ENCODE data around the gene SYT9. TPM values are rescaled to one million over a fixed set of nuclear protein-coding genes. Genes with fewer than 3 reads are reported as not detected.

SYT9 gene
- total and polyA plus RNA-seq, 3 donors from 2014 or later = 2.7 to 4.1 (median 3.1) TPM

DNA sequence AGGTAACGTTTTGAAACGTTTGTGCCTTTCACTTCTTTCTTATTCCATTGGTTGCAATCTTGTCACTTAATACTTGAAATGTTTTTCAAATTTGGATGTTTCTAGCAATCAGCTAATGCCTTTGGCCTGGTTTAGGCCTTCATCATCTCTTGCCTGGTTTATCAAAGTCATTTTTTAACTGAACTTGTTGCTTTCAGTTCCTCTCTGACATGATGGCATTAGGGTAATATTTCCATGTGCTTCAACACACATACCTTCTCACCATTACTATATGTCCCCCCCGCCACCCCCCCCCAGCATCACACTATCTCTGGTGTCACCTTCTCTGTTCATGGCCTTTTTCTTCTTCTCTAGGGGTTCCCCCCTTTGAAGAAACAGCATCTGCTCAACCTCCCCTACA is 1.5 kb upstream of the SYT9 start:
- intact Hi-C loops (cut with DNase I; ENCODE audit: low total_unique reads) = no loop called here
- no peak for TF ChIP-seq POLR2A (IDR thresholded peaks at IDR 0.05)
- TF ChIP-seq, protein P1, sequence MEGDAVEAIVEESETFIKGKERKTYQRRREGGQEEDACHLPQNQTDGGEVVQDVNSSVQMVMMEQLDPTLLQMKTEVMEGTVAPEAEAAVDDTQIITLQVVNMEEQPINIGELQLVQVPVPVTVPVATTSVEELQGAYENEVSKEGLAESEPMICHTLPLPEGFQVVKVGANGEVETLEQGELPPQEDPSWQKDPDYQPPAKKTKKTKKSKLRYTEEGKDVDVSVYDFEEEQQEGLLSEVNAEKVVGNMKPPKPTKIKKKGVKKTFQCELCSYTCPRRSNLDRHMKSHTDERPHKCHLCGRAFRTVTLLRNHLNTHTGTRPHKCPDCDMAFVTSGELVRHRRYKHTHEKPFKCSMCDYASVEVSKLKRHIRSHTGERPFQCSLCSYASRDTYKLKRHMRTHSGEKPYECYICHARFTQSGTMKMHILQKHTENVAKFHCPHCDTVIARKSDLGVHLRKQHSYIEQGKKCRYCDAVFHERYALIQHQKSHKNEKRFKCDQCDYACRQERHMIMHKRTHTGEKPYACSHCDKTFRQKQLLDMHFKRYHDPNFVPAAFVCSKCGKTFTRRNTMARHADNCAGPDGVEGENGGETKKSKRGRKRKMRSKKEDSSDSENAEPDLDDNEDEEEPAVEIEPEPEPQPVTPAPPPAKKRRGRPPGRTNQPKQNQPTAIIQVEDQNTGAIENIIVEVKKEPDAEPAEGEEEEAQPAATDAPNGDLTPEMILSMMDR (IDR thresholded peaks at IDR 0.05) = no peak
- Histone ChIP-seq H3K27ac (no peak overlapping the region), H3K4me1 (no peaks in the 10 kb centered on the region), H3K9me3 (no peaks in the 10 kb centered on the region), H3K4me3 (no peak overlapping the region), H3K36me3 (ENCODE audit: low read depth, missing control alignments) (no peaks in the 10 kb centered on the region), H3K27me3 (no peaks in the 10 kb centered on the region)
- WGBS, 2 donors = 74 to 80% methylated on average over 3 of the region's 3 CpGs
- no peak for DNase-seq

DNA sequence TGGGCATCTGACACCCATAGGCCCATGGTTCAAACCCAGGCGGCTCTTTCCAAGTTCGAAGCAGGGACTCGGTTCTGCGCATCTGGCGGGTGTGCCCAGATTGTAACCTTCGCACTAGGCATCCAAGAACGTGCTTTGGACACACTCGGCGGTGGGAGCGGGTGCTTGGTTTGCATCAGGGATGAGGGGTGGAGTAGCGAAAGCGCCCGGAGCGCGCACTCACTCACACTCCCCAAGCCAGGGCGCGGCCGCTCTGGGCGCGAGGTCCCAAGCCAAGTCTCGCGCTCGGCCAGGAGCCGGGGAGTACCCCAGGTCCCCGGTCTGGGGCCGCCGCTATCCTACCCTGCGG is 243 bp upstream of the SYT9 start:
- intact Hi-C loops (cut with DNase I; ENCODE audit: low total_unique reads) = no loop called here
- Histone ChIP-seq H3K4me1 (no peaks in the 10 kb centered on the region), H3K9me3 (no peaks in the 10 kb centered on the region), H3K36me3 (ENCODE audit: low read depth, missing control alignments) (no peaks in the 10 kb centered on the region), H3K27ac (peak overlapping the region in 1 of 2 donors; percentile 24), H3K4me3 (peak overlapping the region; percentile 52 to 62), H3K27me3 (no peaks in the 10 kb centered on the region)
- TF ChIP-seq POLR2A (IDR thresholded peaks at IDR 0.05) = no peak
- TF ChIP-seq, protein P1 (IDR thresholded peaks at IDR 0.05) = no peak
- 6% methylated on average over 17 of the region's 28 CpGs; no CpG with 5 or more reads in 1 of the 2 donors for WGBS, 2 donors
- no peak for DNase-seq

DNA sequence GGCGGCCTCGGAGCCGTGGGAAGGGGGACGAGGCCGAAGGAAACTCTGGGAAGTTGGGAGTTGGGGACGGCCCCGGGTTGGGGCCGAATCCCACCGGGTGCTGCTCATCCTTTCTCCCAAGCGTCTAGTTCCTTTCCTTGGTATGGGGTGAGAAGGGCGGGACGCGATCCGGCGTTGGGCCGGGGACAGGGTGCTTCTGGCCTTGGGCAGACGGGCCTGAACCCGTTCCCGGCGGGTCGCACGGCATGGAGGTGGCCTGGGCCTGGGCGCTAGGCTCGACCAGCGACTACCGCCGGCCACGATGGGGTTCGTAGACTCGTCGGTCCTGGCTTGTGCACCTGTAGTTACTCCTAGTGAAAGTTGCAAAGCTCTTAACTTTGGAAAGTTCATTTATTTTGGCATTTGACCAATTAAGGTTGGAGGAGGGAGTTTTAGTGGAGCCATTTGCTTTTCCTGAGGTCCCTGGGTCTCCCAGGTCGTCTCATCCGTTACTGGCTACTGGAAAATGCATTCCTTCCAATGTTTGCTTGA is 1.0 kb downstream of the SYT9 start:
- Histone ChIP-seq H3K4me1 (no peaks in the 10 kb centered on the region), H3K36me3 (ENCODE audit: low read depth, missing control alignments) (no peaks in the 10 kb centered on the region), H3K4me3 (peak overlapping the region; percentile 52 to 62), H3K9me3 (no peaks in the 10 kb centered on the region), H3K27me3 (no peaks in the 10 kb centered on the region), H3K27ac (no peak overlapping the region)
- WGBS, 2 donors = 6 to 9% methylated on average over 4 to 29 of the region's 33 CpGs
- DNase-seq = no peak
- no peak for TF ChIP-seq POLR2A (IDR thresholded peaks at IDR 0.05)
- TF ChIP-seq, protein P1 (IDR thresholded peaks at IDR 0.05) = no peak
- intact Hi-C loops (cut with DNase I; ENCODE audit: low total_unique reads) = no loop called here

DNA sequence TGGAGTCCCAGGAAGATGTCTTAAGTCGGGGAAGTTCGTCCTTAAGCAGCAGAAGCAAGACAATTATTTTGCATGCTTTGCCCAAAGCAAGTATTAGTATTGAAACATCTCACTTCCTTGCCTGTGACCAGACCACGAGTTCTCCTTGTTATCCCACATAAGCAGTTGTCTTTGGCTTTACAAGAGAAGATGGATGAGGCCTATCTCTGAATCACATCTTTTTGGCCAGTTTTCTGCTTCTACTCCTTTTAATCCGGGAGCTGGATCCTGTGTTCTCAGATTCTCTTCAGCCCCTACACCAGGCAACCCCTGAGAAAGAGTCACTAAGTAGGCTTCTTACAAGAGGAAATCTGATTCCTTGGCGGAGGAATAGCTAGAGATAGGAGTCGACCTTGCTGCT is 2.1 kb downstream of the SYT9 start:
- no peak overlapping the region for H3K4me3 ChIP-seq
- WGBS, 2 donors = 58 to 60% methylated on average over 6 of the region's 6 CpGs
- H3K9me3 ChIP-seq = no peaks in the 10 kb centered on the region
- no peaks in the 10 kb centered on the region for H3K27me3 ChIP-seq
- TF ChIP-seq POLR2A (IDR thresholded peaks at IDR 0.05) = no peak
- TF ChIP-seq, protein P1 (IDR thresholded peaks at IDR 0.05) = no peak
- no peak for DNase-seq
- intact Hi-C loops (cut with DNase I; ENCODE audit: low total_unique reads) = no loop called here
- H3K27ac ChIP-seq = no peak overlapping the region
- no peaks in the 10 kb centered on the region for H3K4me1 ChIP-seq
- no peaks in the 10 kb centered on the region for H3K36me3 ChIP-seq (ENCODE audit: low read depth, missing control alignments)

DNA sequence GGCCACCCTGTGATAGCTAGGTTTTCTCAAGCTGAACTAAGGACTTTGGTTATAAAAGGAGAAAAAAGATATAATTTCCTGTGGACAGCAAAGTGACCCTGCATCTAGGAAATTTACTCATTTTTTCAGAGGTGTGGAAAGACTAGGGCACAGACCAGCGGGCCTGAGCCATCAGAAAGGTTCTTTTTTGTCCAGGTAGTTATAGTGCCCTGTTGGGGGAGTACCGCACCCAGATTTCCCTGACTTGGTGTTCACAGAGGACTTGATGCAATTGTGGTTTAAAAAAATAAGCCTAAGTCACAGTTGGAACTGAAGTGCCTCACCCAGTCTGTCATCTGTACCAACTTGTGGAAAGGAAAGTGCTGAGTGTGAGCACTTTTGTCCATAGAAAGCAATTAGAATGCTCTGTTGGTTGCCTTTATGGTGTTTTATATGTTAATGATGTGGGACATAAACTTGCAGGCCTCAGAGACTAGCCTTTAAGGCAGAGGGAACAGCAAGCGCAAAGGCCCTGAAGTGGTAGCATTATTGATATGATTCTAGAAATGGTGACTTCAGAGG is 3.1 kb downstream of the SYT9 start:
- Histone ChIP-seq H3K36me3 (ENCODE audit: low read depth, missing control alignments) (no peaks in the 10 kb centered on the region), H3K27ac (no peak overlapping the region), H3K9me3 (no peaks in the 10 kb centered on the region), H3K4me1 (no peaks in the 10 kb centered on the region), H3K27me3 (no peaks in the 10 kb centered on the region), H3K4me3 (no peak overlapping the region)
- 64 to 76% methylated on average over 3 of the region's 3 CpGs for WGBS, 2 donors
- DNase-seq = no peak
- TF ChIP-seq, protein P1 (IDR thresholded peaks at IDR 0.05) = no peak
- TF ChIP-seq POLR2A (IDR thresholded peaks at IDR 0.05) = no peak
- intact Hi-C loops (cut with DNase I; ENCODE audit: low total_unique reads) = no loop called here
